ENCODE data around the gene DIAPH2. TPM values are rescaled to one million over a fixed set of nuclear protein-coding genes. Genes with fewer than 3 reads are reported as not detected.

Gene DIAPH2
- total and polyA plus RNA-seq, 2 of the 13 experiments (the other 11 are each of a cell fraction or from before 2014, with no cell fraction given): 2.1 to 8.5 TPM

GRCh38 chrX:96764864-96765263 lies 80.2 kb downstream of the DIAPH2 start (continued):
- TF ChIP-seq ZNF205 (CRISPR knock-in tag; IDR thresholded peaks at IDR 0.05) (no peak), ZNF160 (CRISPR knock-in tag; IDR thresholded peaks at IDR 0.05) (no peak), ATF2 (CRISPR knock-in tag; IDR thresholded peaks at IDR 0.05) (no peak), ZNF430 (CRISPR knock-in tag; IDR thresholded peaks at IDR 0.05) (no peak), BRCA1 (CRISPR knock-in tag; IDR thresholded peaks at IDR 0.05) (no peak), ZBTB40 (IDR thresholded peaks at IDR 0.05) (no peak), ZBTB40 (CRISPR knock-in tag; IDR thresholded peaks at IDR 0.05) (no peak), SP2 (CRISPR knock-in tag; IDR thresholded peaks at IDR 0.05) (no peak), ZNF556 (CRISPR knock-in tag; IDR thresholded peaks at IDR 0.05; ENCODE audit: borderline replicate concordance) (no peak)

All from HepG2 (cell line).